Stimulated activated memory B cell treated with anti-CD40 and anti-IgM and Interleukin-4, amounts not matched to agents 10 μg/mL and 1 μg/mL and 100 μg/mL, for 72 hours (primary cell): ENCODE data around the gene MAP4.
"Not testable (repeated sequence)": the region's sequence is repeated elsewhere in the genome, so short reads cannot be mapped to it uniquely, and the experiment has no call there.

Experiments used
- ATAC-seq: fragments of 150-1000 bp; cut with Tn5 transposase; 2 replicates; pipeline ENCODE4 v1.10.0; 2021
- H3K27ac Mint-ChIP-seq: one replicate; pipeline ENCODE4 v1.8.0; 2022; ENCODE audit warnings: mild to moderate bottlenecking, mixed read lengths
- H3K27me3 Mint-ChIP-seq: one replicate; pipeline ENCODE4 v1.8.0; 2022; ENCODE audit warnings: mixed read lengths
- H3K36me3 Mint-ChIP-seq: one replicate; pipeline ENCODE4 v1.8.0; 2022; ENCODE audit warnings: mixed read lengths
- H3K4me1 Mint-ChIP-seq: one replicate; pipeline ENCODE4 v1.8.0; 2022; ENCODE audit warnings: mixed read lengths
- H3K4me3 Mint-ChIP-seq: one replicate; pipeline ENCODE4 v1.8.0; 2022; ENCODE audit warnings: mild to moderate bottlenecking, moderate library complexity, mixed read lengths
- H3K9me3 Mint-ChIP-seq: one replicate; pipeline ENCODE4 v1.8.0; 2022; ENCODE audit warnings: mixed read lengths

The MAP4 gene, protein sequence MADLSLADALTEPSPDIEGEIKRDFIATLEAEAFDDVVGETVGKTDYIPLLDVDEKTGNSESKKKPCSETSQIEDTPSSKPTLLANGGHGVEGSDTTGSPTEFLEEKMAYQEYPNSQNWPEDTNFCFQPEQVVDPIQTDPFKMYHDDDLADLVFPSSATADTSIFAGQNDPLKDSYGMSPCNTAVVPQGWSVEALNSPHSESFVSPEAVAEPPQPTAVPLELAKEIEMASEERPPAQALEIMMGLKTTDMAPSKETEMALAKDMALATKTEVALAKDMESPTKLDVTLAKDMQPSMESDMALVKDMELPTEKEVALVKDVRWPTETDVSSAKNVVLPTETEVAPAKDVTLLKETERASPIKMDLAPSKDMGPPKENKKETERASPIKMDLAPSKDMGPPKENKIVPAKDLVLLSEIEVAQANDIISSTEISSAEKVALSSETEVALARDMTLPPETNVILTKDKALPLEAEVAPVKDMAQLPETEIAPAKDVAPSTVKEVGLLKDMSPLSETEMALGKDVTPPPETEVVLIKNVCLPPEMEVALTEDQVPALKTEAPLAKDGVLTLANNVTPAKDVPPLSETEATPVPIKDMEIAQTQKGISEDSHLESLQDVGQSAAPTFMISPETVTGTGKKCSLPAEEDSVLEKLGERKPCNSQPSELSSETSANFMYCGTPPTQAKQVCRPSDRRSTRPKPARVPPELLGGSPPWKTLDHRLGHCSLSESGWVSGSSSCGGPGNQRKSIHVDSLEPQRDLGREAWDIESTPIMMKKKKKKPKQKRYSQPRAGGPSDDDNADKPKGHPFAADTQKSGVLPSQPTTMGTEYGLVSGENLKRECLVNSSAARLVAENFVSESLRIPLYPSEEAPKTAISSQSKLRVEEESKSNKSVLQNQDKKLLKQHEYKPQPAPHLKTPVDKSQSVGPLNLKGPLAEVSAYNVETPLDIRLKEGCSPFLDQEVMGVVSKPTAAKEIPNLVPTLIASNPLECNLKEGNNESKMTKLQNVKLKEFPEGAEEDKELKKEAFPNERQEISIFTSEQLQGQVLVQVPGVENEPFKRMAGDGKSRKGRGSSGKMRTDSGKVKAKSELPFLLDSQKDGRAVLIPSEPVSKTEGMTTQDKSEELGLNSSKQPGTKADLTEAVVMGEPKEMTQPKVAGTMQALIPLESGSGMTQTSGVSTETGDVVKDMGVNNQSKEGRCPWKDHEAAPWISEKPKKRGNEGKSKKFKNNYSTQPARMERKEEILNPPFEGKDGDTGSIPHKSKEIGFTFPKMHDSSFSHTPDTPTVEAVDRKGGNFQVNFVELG (N-terminal part only)

DNA sequence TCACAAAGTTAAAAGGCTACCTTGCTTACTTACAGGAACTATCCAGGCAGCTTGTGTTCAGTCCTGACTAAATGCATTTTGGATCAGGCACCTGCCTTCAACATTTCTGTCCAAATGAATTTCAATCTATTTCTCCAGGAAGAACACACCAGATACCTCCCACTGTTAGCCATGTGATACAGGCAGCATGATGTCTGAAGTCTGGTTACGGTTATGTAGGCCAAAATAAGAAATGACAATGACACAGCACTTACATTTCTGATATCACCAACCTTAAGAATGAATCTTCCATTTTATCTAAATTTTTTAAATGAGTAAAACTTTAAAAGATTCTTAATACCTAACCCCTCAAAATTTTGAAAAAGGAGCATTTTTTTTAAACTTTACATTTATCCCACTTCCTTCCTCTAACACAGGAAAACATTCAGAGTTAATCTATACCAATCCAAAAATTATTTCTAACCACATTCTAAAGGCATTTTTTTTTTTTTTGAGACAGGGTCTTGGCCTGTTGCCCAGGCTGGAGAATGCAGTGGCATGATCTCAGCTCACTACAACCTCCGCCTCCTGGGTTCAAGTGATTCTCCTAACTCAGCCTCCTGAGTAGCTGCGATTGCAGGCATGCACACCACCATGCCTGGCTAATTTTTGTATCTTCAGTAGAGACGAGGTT, at the start of gene MAP4:
MAP4 (minus strand) TSS at position 116 of the 673 bp plus-strand sequence. CDS start 17,556 bp downstream, outside the sequence.
- Mint-ChIP-seq H3K36me3 (peaks cover 5% of the 10 kb centered on the region), H3K27me3 (no peaks in the 10 kb centered on the region), H3K4me3 (no peak within 1 kb of the TSS), H3K9me3 (no peaks in the 10 kb centered on the region), H3K27ac (peak within 1 kb of the TSS; percentile 46), H3K4me1 (peaks cover 53% of the 10 kb centered on the region)
- ATAC-seq, result no peak

GRCh38 chr3:48065035-48065434, 48.8 kb upstream of the MAP4 start:
- Mint-ChIP-seq H3K36me3 (peaks cover 19% of the 10 kb centered on the region), H3K4me3 (no peak overlapping the region), H3K4me1 (peaks cover 32% of the 10 kb centered on the region), H3K27me3 (no peaks in the 10 kb centered on the region), H3K9me3 (no peaks in the 10 kb centered on the region), H3K27ac (no peak overlapping the region)
- ATAC-seq, result no peak

- Mint-ChIP-seq H3K27me3 (no peaks in the 10 kb centered on the region), H3K4me1 (peaks cover 33% of the 10 kb centered on the region), H3K4me3 (no peak overlapping the region), H3K9me3 (no peaks in the 10 kb centered on the region), H3K36me3 (peaks cover 19% of the 10 kb centered on the region), H3K27ac (no peak overlapping the region)
- no peak for ATAC-seq
Observed at GRCh38 chr3:48064292-48064829, 48.1 kb upstream of the MAP4 start.

- Mint-ChIP-seq H3K36me3 (peaks cover 19% of the 10 kb centered on the region), H3K4me1 (peaks cover 39% of the 10 kb centered on the region)
- H3K9me3 Mint-ChIP-seq, ATAC-seq, H3K27me3 Mint-ChIP-seq, H3K27ac Mint-ChIP-seq, H3K4me3 Mint-ChIP-seq: not testable (repeated sequence)
Observed at GRCh38 chr3:48061586-48061985, 45.4 kb upstream of the MAP4 start.

DNA sequence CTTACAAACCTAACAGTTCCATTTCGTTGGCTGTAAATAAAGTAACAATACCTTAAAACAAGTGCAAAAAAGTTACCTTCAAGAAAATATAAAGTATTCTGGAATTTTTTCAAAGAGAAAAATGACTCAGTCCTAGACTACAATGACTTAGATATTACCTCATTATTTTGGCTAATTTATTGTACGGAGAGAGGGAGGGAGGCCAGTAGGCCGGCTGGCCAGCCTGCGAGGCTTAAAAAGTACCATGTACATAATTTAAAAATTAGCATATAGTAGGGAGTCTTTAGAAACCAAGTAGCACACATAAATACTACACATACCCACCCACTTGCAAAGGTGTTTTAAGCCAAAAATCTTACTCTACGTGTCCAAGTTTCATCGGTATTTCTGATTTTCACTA, 41.9 kb upstream of the MAP4 start:
- Mint-ChIP-seq H3K4me1 (peaks cover 12% of the 10 kb centered on the region), H3K27me3 (no peaks in the 10 kb centered on the region), H3K9me3 (no peaks in the 10 kb centered on the region), H3K4me3 (no peak overlapping the region), H3K36me3 (peaks cover 18% of the 10 kb centered on the region), H3K27ac (no peak overlapping the region)
- no peak for ATAC-seq

GRCh38 chr3:48057521-48057920, 41.3 kb upstream of the MAP4 start:
- peaks cover 13% of the 10 kb centered on the region for H3K4me1 Mint-ChIP-seq
- peaks cover 17% of the 10 kb centered on the region for H3K36me3 Mint-ChIP-seq
- H3K4me3 Mint-ChIP-seq, result no peak overlapping the region
- no peaks in the 10 kb centered on the region for H3K9me3 Mint-ChIP-seq
- H3K27me3 Mint-ChIP-seq, result no peaks in the 10 kb centered on the region
- no peak overlapping the region for H3K27ac Mint-ChIP-seq
- ATAC-seq, result no peak

DNA sequence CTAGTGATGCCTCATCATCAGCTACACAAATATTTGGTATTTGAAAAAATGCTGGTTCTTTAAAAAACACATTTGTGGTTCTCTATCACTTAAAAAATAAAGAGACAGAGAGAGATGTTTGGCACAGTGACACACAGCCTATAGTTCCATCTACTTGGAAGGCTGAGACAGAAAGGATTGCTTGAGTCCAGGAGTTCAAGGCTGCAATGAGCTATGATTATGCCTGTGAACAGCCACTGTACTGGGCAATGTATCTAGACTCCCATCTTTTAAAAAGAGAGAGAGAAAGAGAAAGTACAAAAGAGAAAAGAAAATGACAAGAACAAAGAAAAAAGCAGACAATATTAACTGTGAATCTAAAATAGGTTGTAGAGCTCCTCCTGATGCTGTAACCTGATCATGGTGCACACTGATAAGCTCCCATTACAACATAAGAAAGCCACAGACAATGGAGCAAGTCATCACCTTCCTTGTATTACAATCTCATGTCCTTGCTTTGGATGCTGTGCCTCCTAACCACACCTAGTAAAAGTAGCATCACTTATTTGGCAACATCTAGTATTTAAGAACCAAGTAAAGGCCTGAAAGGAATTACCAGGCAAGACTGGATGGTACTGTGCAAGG, 31.7 kb upstream of the MAP4 start:
- H3K9me3 Mint-ChIP-seq, result no peaks in the 10 kb centered on the region
- H3K4me3 Mint-ChIP-seq, result no peak overlapping the region
- H3K4me1 Mint-ChIP-seq, result peaks cover 10% of the 10 kb centered on the region
- H3K27me3 Mint-ChIP-seq, result no peaks in the 10 kb centered on the region
- ATAC-seq, result no peak
- peaks cover 46% of the 10 kb centered on the region for H3K36me3 Mint-ChIP-seq
- H3K27ac Mint-ChIP-seq, result no peak overlapping the region

- no peak overlapping the region for H3K27ac Mint-ChIP-seq
- H3K9me3 Mint-ChIP-seq, result no peaks in the 10 kb centered on the region
- H3K27me3 Mint-ChIP-seq, result no peaks in the 10 kb centered on the region
- no peaks in the 10 kb centered on the region for H3K4me1 Mint-ChIP-seq
- peaks cover 15% of the 10 kb centered on the region for H3K36me3 Mint-ChIP-seq
- no peak for ATAC-seq
- H3K4me3 Mint-ChIP-seq, result no peak overlapping the region
Observed at GRCh38 chr3:48042071-48042760, 26.0 kb upstream of the MAP4 start.

GRCh38 chr3:48039487-48040190, 23.4 kb upstream of the MAP4 start:
- Mint-ChIP-seq H3K9me3 (no peaks in the 10 kb centered on the region), H3K27ac (no peak overlapping the region), H3K4me1 (peaks cover 17% of the 10 kb centered on the region), H3K36me3 (peaks cover 8% of the 10 kb centered on the region), H3K4me3 (no peak overlapping the region), H3K27me3 (no peaks in the 10 kb centered on the region)
- no peak for ATAC-seq

DNA sequence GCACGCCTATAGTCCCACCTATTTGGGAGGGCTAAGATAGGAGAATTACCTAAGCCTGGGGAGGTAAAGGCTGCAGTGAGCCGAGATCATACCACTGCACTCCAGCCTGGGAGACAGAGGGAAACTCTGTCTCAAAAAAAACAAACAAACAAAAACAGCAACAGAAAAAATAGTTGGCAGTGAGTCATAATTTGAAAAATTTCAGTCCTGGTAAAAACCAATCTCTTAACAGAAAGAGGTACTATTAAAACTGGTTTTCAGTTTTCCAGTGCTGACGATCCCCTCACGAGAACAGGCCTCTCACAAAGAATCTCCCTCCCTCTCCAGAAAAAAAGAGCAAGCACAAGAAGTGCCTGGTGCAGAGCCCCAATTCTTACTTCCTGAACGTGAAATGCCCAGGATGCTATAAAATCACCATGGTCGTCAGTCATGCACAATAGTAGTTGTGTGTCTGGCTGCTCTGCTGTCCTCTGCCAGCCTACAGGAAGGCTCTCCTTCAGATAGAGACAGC, 22.8 kb upstream of the MAP4 start:
- peaks cover 8% of the 10 kb centered on the region for H3K36me3 Mint-ChIP-seq
- no peaks in the 10 kb centered on the region for H3K27me3 Mint-ChIP-seq
- no peaks in the 10 kb centered on the region for H3K9me3 Mint-ChIP-seq
- no peak overlapping the region for H3K4me3 Mint-ChIP-seq
- peaks cover 22% of the 10 kb centered on the region for H3K4me1 Mint-ChIP-seq
- H3K27ac Mint-ChIP-seq, result no peak overlapping the region
- ATAC-seq, result no peak

GRCh38 chr3:48034000-48034516, 17.8 kb upstream of the MAP4 start:
- H3K4me1 Mint-ChIP-seq, result peaks cover 33% of the 10 kb centered on the region
- no peaks in the 10 kb centered on the region for H3K27me3 Mint-ChIP-seq
- H3K36me3 Mint-ChIP-seq, result peaks cover 8% of the 10 kb centered on the region
- peak overlapping the region; percentile 67 for H3K27ac Mint-ChIP-seq
- no peaks in the 10 kb centered on the region for H3K9me3 Mint-ChIP-seq
- no peak for ATAC-seq
- H3K4me3 Mint-ChIP-seq, result no peak overlapping the region

- Mint-ChIP-seq H3K36me3 (peaks cover 8% of the 10 kb centered on the region), H3K4me1 (peaks cover 35% of the 10 kb centered on the region), H3K4me3 (no peak overlapping the region), H3K27ac (no peak overlapping the region), H3K27me3 (no peaks in the 10 kb centered on the region), H3K9me3 (no peaks in the 10 kb centered on the region)
- ATAC-seq, result no peak
Observed at GRCh38 chr3:48030188-48030587, 14.0 kb upstream of the MAP4 start.
